RCC 7860 (cell line): Measurements from ENCODE around the gene JMJD8.

Source experiments
- DNase-seq: peaks from one replicate; pipeline ENCODE4 v3.0.0-alpha.2; 2015; ENCODE audit warnings: low spot score
- FAIRE-seq: peaks from 2 replicates; lab custom pipeline; 2012; peaks lifted over from hg19 to GRCh38; lab: Jason Lieb, UNC

Gene JMJD8

GRCh38 chr16:644556-644955, 39.6 kb downstream of the JMJD8 start:
- FAIRE-seq, result no peak
- DNase-seq, result no peak

DNA sequence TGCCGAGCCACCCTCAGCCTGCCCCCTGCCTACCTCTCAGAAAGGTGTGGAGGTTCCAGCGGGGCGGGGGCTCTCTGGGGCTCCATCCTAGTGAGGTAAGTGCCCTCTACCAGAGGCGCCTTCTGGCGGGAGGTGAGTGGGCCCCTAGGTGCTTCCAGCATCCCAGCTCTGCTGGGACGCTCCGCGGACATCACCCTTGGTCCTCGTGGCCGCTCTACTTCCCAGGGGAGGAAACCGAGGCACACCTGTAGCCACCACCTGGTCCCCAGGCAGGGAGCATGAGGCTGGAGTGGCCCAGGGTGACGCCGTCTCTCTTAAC, 41.1 kb downstream of the JMJD8 start:
- FAIRE-seq, result no peak

GRCh38 chr16:642189-643049, 41.7 kb downstream of the JMJD8 start:
- DNase-seq, result peak; percentile 7

More for the DNA sequence above, 41.1 kb downstream of the JMJD8 start:
- DNase-seq, result no peak

DNA sequence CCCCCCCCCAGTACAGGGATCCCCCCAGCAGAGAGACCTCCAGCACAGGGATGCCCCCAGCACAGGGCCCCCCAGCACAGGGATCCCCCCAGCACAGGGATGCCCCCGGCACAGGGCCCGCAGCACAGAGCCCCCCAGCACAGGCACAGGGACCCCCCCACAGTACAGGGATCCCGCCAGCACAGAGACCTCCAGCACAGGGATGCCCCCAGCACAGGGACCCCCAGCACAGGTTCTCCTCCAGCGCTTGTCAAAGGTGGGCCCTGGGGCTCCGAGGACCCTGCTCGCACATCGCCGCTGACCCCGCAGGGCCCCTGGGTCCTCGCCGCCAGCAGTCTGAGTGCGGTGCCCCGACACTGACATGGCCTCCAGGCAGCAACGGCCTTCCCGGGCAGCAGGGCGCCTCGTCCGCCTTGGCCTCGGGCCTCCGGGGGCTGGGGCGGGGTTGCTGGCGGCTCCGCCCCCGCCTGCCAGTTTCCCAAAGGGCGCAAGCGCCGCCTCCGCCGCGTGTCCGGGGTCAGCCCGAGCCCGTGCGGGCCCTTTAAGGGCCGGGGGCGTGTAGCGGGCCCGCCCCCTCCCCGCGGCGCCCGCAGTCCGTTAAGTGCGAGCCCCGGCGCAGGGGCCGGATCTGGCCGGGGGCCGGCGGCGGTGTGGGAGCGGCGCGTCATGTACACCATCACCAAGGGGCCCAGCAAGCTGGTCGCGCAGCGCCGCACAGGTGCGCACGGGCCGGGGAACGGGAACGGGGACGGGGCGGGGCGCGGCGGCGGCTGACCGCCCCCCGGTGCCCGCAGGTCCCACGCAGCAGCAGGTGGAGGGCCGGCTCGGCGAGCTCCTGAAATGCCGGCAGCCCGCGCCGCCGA, 42.6 kb downstream of the JMJD8 start, which contains the start of gene MCRIP2:
Gene MCRIP2, plus strand, starts transcription at position 503 of the 863 bp plus-strand sequence. Its CDS starts 164 bp downstream, at position 667.
- peak; percentile 62 for DNase-seq
- FAIRE-seq, result no peak

More at GRCh38 chr16:642189-643049, 41.7 kb downstream of the JMJD8 start:
- FAIRE-seq, result no peak

- no peak for FAIRE-seq
- DNase-seq, result no peak
Measured at GRCh38 chr16:640614-641013, 43.5 kb downstream of the JMJD8 start.

DNA sequence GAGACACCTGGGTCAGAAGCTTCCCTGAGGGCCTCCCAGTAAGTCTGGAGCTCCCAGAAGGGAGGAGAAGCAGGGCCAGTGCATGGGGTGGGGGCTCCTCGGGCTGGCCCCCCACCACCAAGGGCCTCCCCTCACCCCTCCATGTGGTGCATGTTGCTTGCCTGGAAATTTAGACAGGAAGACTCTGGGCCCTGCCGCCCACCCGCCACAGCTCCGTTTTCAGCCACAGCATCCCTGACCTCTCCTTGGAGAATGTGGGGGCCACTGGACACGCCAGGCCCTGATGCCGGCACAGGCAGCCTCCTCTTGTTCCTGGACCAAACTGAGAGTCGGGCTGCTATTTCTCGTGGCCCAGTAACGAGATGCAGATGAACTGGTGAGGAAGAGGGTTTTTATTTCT, 45.3 kb downstream of the JMJD8 start:
- FAIRE-seq (no peak), DNase-seq (no peak)

DNA sequence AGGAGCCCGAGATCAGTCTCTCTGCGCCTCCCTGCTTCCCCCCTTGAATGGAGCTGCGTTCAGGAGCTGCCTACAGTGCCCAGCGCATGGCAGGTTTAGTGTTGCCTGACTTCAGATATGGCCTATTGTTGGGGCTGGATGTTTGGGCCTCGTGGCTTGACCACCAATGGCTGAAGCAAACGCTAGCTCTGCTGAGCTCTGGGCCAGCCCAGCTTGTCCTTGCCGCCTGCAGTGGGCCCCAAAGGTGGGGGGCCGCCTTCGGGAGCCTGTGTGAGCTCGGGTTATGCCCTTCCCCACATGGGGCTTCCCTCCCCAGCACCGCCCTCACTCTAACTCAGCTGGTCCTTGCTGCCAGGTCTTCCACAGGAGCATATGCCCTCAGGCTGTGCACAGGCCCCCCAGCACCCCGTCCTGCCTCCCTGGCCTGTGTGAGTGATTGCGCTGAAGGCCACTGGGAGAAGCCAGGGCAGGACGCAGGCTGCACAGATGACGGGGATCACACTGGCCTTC, 46.0 kb downstream of the JMJD8 start:
- FAIRE-seq, result no peak
- no peak for DNase-seq

GRCh38 chr16:637081-638018, 46.8 kb downstream of the JMJD8 start:
- no peak for FAIRE-seq

GRCh38 chr16:636206-637080, 47.7 kb downstream of the JMJD8 start, which contains the start of gene METTL26:
Gene METTL26, minus strand, starts transcription at chr16:636305. Its CDS starts 15 bp downstream, at chr16:636290.
- FAIRE-seq (no peak), DNase-seq (peak; percentile 93)

More at GRCh38 chr16:637081-638018, 46.8 kb downstream of the JMJD8 start:
- no peak for DNase-seq

- FAIRE-seq (no peak), DNase-seq (no peak)
Measured at GRCh38 chr16:635573-636205, 48.4 kb downstream of the JMJD8 start.

- FAIRE-seq (no peak), DNase-seq (no peak)
Measured at GRCh38 chr16:634996-635395, 49.1 kb downstream of the JMJD8 start.

GRCh38 chr16:634051-634670, 50.0 kb downstream of the JMJD8 start:
- DNase-seq (no peak), FAIRE-seq (no peak)

DNA sequence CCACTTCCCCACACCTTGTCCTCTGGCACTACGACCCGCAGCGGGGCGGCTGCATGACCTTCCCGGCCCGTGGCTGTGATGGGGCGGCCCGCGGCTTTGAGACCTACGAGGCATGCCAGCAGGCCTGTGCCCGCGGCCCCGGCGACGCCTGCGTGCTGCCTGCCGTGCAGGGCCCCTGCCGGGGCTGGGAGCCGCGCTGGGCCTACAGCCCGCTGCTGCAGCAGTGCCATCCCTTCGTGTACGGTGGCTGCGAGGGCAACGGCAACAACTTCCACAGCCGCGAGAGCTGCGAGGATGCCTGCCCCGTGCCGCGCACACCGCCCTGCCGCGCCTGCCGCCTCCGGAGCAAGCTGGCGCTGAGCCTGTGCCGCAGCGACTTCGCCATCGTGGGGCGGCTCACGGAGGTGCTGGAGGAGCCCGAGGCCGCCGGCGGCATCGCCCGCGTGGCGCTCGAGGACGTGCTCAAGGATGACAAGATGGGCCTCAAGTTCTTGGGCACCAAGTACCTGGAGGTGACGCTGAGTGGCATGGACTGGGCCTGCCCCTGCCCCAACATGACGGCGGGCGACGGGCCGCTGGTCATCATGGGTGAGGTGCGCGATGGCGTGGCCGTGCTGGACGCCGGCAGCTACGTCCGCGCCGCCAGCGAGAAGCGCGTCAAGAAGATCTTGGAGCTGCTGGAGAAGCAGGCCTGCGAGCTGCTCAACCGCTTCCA, 50.6 kb downstream of the JMJD8 start:
- FAIRE-seq, result no peak

GRCh38 chr16:632486-633335, 51.4 kb downstream of the JMJD8 start:
- DNase-seq (no peak), FAIRE-seq (no peak)

More for the DNA sequence above, 50.6 kb downstream of the JMJD8 start:
- no peak for DNase-seq

- FAIRE-seq, result no peak
Measured at GRCh38 chr16:631808-632358, 52.3 kb downstream of the JMJD8 start.

More at GRCh38 chr16:631808-632358, 52.3 kb downstream of the JMJD8 start:
- DNase-seq, result no peak
